GM21360 (cell line): Measurements from ENCODE around the gene MAPK13.

Experiments
- ATAC-seq: cut with Tn5 transposase; IDR thresholded peaks from one replicate; pipeline ENCODE4 v1.9.1; 2021; ENCODE audit warnings: mild to moderate bottlenecking, moderate library complexity; ENCODE audit not compliant: unreplicated experiment

MAPK13 gene

GRCh38 chr6:36142971-36143838 lies 12.9 kb downstream of the MAPK13 start:
- ATAC-seq, result no peak

- ATAC-seq, result no peak
These were observed 15.2 kb downstream of the MAPK13 start for GRCh38 chr6:36145495-36145894.

- ATAC-seq, result no peak
These were observed 17.0 kb downstream of the MAPK13 start for GRCh38 chr6:36147294-36147693.

- no peak for ATAC-seq
These were observed 19.2 kb downstream of the MAPK13 start for GRCh38 chr6:36149476-36149875.

GRCh38 chr6:36150283-36150682 lies 20.0 kb downstream of the MAPK13 start:
- ATAC-seq, result no peak

- no peak for ATAC-seq
These were observed 24.0 kb downstream of the MAPK13 start for GRCh38 chr6:36154286-36154685.

- ATAC-seq, result no peak
These were observed 25.3 kb downstream of the MAPK13 start for GRCh38 chr6:36155662-36156061.

GRCh38 chr6:36160147-36160760 lies 29.9 kb downstream of the MAPK13 start:
- ATAC-seq, result no peak

GRCh38 chr6:36169023-36170007 lies 39.0 kb downstream of the MAPK13 start:
- ATAC-seq, result no peak

- no peak for ATAC-seq
These were observed 40.4 kb downstream of the MAPK13 start for GRCh38 chr6:36170704-36171103.

- no peak for ATAC-seq
These were observed 41.3 kb downstream of the MAPK13 start for GRCh38 chr6:36171573-36171972.

GRCh38 chr6:36177166-36177565 lies 46.9 kb downstream of the MAPK13 start:
- ATAC-seq, result no peak

- ATAC-seq, result no peak
These were observed 48.2 kb downstream of the MAPK13 start for GRCh38 chr6:36178544-36178943.

GRCh38 chr6:36180126-36180525 lies 49.8 kb downstream of the MAPK13 start:
- no peak for ATAC-seq

GRCh38 chr6:36184311-36184710 lies 54.0 kb downstream of the MAPK13 start:
- ATAC-seq, result no peak

GRCh38 chr6:36186199-36186598 lies 55.9 kb downstream of the MAPK13 start:
- ATAC-seq, result no peak

GRCh38 chr6:36187446-36187845 lies 57.1 kb downstream of the MAPK13 start:
- no peak for ATAC-seq
